Caco-2 (cell line): ENCODE results near the gene ERC2. TPM values are rescaled to one million over a fixed set of nuclear protein-coding genes. Genes with fewer than 3 reads are reported as not detected.

ENCODE experiments used
- BruUV-seq: library from RNA; stranded (reverse); fragments of 400-500 nt; replicated peaks from 2 replicates; lab custom pipeline; 2021; lab: Mats Ljungman, UMichigan
- CTCF ChIA-PET: fragments of 300-600 bp; sonication (Branson Sonifier 250); formaldehyde crosslinking; loops from one replicate; lab custom pipeline; 2022; ENCODE audit warnings: antibody characterized with exemption; lab: Charles Lee
- POLR2A ChIA-PET: fragments of 300-600 bp; sonication (Branson Sonifier 250); formaldehyde crosslinking; loops from one replicate; lab custom pipeline; 2022; ENCODE audit warnings: antibody characterized with exemption; lab: Charles Lee
- DNase-seq, 2 experiments: peaks; one replicate each; pipeline versions ENCODE4 v3.0.0 to v3.0.0-alpha.2; 2020 to 2022
- H3K27me3 ChIP-seq: replicated peaks from 2 replicates; pipeline ENCODE4 v1.6.0; 2011; ENCODE audit warnings: low read length; ENCODE audit not compliant: control insufficient read depth, insufficient read depth
- H3K36me3 ChIP-seq: 2 replicates; pipeline ENCODE4 v1.5.1; 2011; ENCODE audit warnings: low read length; ENCODE audit not compliant: control insufficient read depth, insufficient read depth
- H3K4me1 ChIP-seq: fragments of 250-450 bp; sonication (Bioruptor Pico); 2 replicates; pipeline ENCODE4 v1.5.1; 2020; ENCODE audit warnings: mild to moderate bottlenecking
- H3K4me3 ChIP-seq: 2 replicates; pipeline ENCODE4 v1.5.1; 2011; ENCODE audit warnings: low read depth, mild to moderate bottlenecking, control low read depth, low read length
- H3K9me3 ChIP-seq: fragments of 250-450 bp; sonication (Bioruptor Pico); 2 replicates; pipeline ENCODE4 v1.5.1; 2020; ENCODE audit warnings: mild to moderate bottlenecking, moderate library complexity
- H3K27ac Mint-ChIP-seq: one replicate; pipeline ENCODE4 v1.8.0; 2022; ENCODE audit warnings: mixed read lengths; ENCODE audit not compliant: unreplicated experiment
- H3K27me3 Mint-ChIP-seq: one replicate; pipeline ENCODE4 v1.8.0; 2022; ENCODE audit warnings: mixed read lengths; ENCODE audit not compliant: insufficient read depth, unreplicated experiment
- H3K36me3 Mint-ChIP-seq: one replicate; pipeline ENCODE4 v1.8.0; 2022; ENCODE audit warnings: mild to moderate bottlenecking, mixed read lengths; ENCODE audit not compliant: insufficient read depth, unreplicated experiment
- H3K4me1 Mint-ChIP-seq: one replicate; pipeline ENCODE4 v1.8.0; 2022; ENCODE audit warnings: low read depth, mixed read lengths; ENCODE audit not compliant: unreplicated experiment
- H3K4me3 Mint-ChIP-seq: one replicate; pipeline ENCODE4 v1.8.0; 2022; ENCODE audit warnings: mild to moderate bottlenecking, moderate library complexity, mixed read lengths; ENCODE audit not compliant: unreplicated experiment
- H3K9me3 Mint-ChIP-seq: one replicate; pipeline ENCODE4 v1.8.0; 2022; ENCODE audit warnings: mixed read lengths; ENCODE audit not compliant: unreplicated experiment
- intact Hi-C: fragments of 100-400 bp; cut with micrococcal nuclease; formaldehyde crosslinking; loops from one replicate; pipeline ENCODE4 v1.10.0; 2022; ENCODE audit not compliant: unreplicated experiment
- total RNA-seq: library from RNA; stranded (reverse); gene quantifications from 2 replicates; pipeline ENCODE4 v1.2.3, GENCODE V29; 2022
- TF ChIP-seq, protein P1 (sequence below), 2 experiments: fragments of 200-600 bp in 1 of 2; IDR thresholded peaks; 1 replicate in 1 of 2; 2 replicates in 1 of 2; pipeline versions ENCODE4 v1.5.1 to v1.8.0; 2011 to 2022; ENCODE audit warnings: antibody characterized with exemption in 1 of 2, control low read depth in 1 of 2, inconsistent platforms in 1 of 2, low read depth in 1 of 2, low read length in 1 of 2, mild to moderate bottlenecking in 1 of 2, moderate library complexity in 1 of 2; ENCODE audit not compliant: insufficient read depth in 1 of 2, severe bottlenecking in 1 of 2, unreplicated experiment in 1 of 2

The ERC2 gene
- total RNA-seq, 1 experiment from 2014 or later: 0.54 TPM

DNA sequence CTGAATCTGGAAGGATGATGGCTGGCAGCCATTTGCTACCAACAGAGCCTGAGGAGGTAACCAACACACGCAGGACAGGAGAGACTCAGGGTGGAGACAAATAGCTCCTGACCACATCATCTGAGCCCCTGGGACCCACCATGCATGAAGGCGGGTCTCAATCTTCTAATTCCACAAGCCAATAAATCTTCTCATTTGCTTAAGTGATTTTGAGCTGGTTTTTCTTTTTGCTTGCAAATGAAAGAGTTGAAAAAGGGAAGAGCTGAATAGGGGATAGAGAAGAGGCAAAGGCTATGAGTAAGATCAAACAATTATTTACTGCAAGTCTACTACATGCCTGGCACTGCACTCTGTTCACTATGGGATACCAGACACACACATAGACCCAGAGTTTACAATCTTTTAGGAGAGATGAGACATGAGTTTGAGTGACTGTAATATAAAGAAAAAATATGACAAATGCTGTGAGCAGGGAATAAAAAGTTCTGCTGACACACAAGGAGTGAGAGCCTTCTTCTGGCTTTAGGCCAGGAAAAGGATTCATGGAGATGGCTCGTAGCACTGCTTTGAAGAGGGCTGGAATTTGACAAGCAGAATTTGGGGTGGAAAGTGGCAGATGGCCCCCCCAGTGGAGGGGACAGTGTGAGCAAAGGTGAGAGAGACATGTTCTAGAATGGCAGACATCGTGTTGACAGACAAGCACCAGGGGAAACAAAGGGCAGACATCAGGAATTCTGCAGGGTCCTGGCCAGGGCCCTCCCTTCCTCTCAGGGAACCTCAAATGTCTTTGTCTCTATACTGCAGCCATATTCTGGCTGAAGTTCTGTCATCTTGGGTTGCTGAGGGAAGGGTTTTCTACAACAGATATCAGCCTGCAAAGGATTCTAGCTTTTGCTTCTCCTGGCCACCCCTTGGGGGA lies 911.4 kb downstream of the ERC2 start:
- Mint-ChIP-seq H3K4me1 (peaks cover 6% of the 10 kb centered on the region), H3K27me3 (no peaks in the 10 kb centered on the region), H3K9me3 (no peaks in the 10 kb centered on the region), H3K4me3 (no peak overlapping the region), H3K36me3 (peaks cover 2% of the 10 kb centered on the region), H3K27ac (no peak overlapping the region)
- Histone ChIP-seq H3K4me3 (no peak overlapping the region), H3K27me3 (no peaks in the 10 kb centered on the region), H3K9me3 (no peaks in the 10 kb centered on the region), H3K36me3 (no peaks in the 10 kb centered on the region), H3K4me1 (no peaks in the 10 kb centered on the region)
- no TSS peak for BruUV-seq
- TF ChIP-seq, protein P1, sequence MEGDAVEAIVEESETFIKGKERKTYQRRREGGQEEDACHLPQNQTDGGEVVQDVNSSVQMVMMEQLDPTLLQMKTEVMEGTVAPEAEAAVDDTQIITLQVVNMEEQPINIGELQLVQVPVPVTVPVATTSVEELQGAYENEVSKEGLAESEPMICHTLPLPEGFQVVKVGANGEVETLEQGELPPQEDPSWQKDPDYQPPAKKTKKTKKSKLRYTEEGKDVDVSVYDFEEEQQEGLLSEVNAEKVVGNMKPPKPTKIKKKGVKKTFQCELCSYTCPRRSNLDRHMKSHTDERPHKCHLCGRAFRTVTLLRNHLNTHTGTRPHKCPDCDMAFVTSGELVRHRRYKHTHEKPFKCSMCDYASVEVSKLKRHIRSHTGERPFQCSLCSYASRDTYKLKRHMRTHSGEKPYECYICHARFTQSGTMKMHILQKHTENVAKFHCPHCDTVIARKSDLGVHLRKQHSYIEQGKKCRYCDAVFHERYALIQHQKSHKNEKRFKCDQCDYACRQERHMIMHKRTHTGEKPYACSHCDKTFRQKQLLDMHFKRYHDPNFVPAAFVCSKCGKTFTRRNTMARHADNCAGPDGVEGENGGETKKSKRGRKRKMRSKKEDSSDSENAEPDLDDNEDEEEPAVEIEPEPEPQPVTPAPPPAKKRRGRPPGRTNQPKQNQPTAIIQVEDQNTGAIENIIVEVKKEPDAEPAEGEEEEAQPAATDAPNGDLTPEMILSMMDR (IDR thresholded peaks at IDR 0.05; ENCODE audit: insufficient read depth in 1 of 2, low read depth in 1 of 2, low read length in 1 of 2, severe bottlenecking in 1 of 2, unreplicated experiment in 1 of 2): no peak
- ChIA-PET POLR2A (no interaction called here), CTCF (no interaction called here)
- no peak for DNase-seq
- intact Hi-C loops: no loop called here

DNA sequence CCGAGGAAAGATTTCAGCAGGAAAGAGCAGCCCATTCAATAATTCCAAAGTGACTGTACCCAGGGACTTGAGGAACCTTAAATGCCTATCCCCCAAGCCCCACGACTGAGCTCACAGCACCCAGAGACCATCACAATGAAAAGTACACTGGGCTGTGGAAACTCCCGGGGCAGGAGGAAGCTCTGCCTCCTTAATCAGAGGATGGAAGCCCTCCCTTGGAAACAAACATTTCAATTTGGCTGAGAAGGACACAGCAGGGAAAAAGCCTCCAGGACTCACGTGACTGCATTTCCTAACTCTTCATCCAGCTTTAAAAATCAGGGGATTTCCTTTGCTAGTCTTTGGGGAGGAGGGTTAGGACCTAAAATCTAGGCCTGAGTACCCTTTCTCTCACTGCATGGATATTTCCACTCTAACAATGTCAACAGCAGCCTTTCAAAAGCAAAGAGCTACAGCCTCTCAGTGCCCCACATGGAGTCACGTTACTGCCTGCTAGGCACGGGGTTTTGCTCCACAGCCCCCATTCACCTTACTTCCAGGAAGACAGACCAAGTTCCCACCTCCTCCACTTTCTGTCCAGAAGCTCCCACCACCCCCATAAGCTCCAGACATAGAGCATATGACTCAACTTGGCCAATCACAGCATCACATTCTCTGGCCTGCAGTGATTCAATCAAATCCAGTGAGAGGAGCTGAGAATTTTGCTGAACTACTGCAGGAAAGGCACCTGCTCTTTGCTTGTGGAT lies 912.2 kb downstream of the ERC2 start:
- Mint-ChIP-seq H3K36me3 (peaks cover 5% of the 10 kb centered on the region), H3K27me3 (no peaks in the 10 kb centered on the region), H3K4me1 (peaks cover 6% of the 10 kb centered on the region), H3K4me3 (no peak overlapping the region), H3K27ac (no peak overlapping the region), H3K9me3 (no peaks in the 10 kb centered on the region)
- intact Hi-C loops: no loop called here
- TF ChIP-seq, protein P1 (IDR thresholded peaks at IDR 0.05; ENCODE audit: insufficient read depth in 1 of 2, low read depth in 1 of 2, low read length in 1 of 2, severe bottlenecking in 1 of 2, unreplicated experiment in 1 of 2): no peak
- BruUV-seq: no TSS peak
- CTCF ChIA-PET: no interaction called here
- Histone ChIP-seq H3K27me3 (no peaks in the 10 kb centered on the region), H3K4me3 (no peak overlapping the region), H3K4me1 (no peaks in the 10 kb centered on the region), H3K36me3 (no peaks in the 10 kb centered on the region), H3K9me3 (no peaks in the 10 kb centered on the region)
- POLR2A ChIA-PET: no interaction called here
- no peak for DNase-seq

DNA sequence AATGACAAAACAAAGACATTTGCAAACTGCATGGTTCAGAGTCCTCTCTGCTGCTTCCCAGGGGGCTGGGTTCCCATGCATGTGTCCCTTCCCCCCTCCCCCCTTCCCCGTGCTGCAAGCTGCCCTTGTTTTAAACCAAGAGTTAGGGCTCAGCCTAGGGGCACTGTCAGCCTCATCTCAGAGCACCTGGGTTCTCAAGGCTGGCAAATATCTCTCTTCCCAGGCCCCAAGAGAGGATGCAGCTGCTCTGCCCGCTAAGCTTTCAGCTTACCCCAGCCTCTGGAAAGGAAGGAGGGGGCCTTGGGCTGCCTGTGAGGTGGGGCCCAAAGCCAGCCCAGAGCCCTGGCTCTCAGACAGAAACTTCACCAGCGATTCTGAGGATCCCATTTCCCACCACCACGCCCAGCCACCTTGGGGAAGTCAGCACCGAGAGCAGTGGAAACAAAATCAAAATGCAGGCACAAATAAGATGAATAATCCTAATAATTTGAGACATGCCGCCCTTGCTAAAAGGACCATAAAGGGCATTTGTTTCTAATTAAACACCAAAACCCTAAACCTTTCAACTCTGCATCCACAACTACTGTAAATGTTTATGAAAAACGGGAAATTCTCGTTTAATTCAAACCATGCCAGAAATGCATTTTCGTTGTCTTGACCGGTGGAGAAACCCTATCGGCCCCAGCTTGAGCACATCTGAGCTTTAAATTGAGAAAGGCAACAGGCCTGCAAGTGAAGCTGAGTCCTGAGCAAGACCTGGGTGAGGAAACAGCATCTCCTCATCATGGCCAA lies 913.4 kb downstream of the ERC2 start:
- H3K36me3 Mint-ChIP-seq: peaks cover 5% of the 10 kb centered on the region
- BruUV-seq: no TSS peak
- no peaks in the 10 kb centered on the region for H3K27me3 Mint-ChIP-seq
- no peak overlapping the region for H3K4me3 Mint-ChIP-seq
- ChIA-PET POLR2A (no interaction called here), CTCF (no interaction called here)
- H3K4me1 Mint-ChIP-seq: peaks cover 6% of the 10 kb centered on the region
- no peaks in the 10 kb centered on the region for H3K9me3 Mint-ChIP-seq
- TF ChIP-seq, protein P1 (IDR thresholded peaks at IDR 0.05; ENCODE audit: insufficient read depth in 1 of 2, low read depth in 1 of 2, low read length in 1 of 2, severe bottlenecking in 1 of 2, unreplicated experiment in 1 of 2): no peak
- Histone ChIP-seq H3K27me3 (no peaks in the 10 kb centered on the region), H3K4me3 (no peak overlapping the region), H3K4me1 (no peaks in the 10 kb centered on the region), H3K36me3 (no peaks in the 10 kb centered on the region), H3K9me3 (no peaks in the 10 kb centered on the region)
- no peak overlapping the region for H3K27ac Mint-ChIP-seq
- DNase-seq: no peak
- intact Hi-C loops: no loop called here
